Gastroesophageal sphincter (tissue), 3 donors: ENCODE measurements around the gene PIGO.

Experiments
- EP300 ChIP-seq: sonication (generic); formaldehyde crosslinking; IDR thresholded peaks from one replicate; pipeline ENCODE4 v1.6.1; 2017; ENCODE audit warnings: antibody characterized with exemption, mild to moderate bottlenecking
- POLR2A ChIP-seq, 2 donors: fragments of 450-650 bp; IDR thresholded peaks; one replicate each; pipeline ENCODE4 v1.6.1; 2017; ENCODE audit warnings: antibody characterized with exemption in 2 of 2, mild to moderate bottlenecking in 2 of 2, moderate library complexity in 1 of 2
- POLR2AphosphoS5 ChIP-seq: sonication (generic); formaldehyde crosslinking; IDR thresholded peaks from one replicate; pipeline ENCODE4 v1.6.1; 2017; ENCODE audit warnings: antibody characterized with exemption
- TF ChIP-seq, protein P1 (sequence below), 4 experiments: fragments of 200-600 bp in 2 of 4; fragments of 450-650 bp in 2 of 4; sonication (generic) in 1 of 4; IDR thresholded peaks; one replicate each; pipeline ENCODE4 v1.5.1; 2017 to 2019; ENCODE audit warnings: antibody characterized with exemption in 4 of 4, mild to moderate bottlenecking in 2 of 4, moderate library complexity in 2 of 4

DNA sequence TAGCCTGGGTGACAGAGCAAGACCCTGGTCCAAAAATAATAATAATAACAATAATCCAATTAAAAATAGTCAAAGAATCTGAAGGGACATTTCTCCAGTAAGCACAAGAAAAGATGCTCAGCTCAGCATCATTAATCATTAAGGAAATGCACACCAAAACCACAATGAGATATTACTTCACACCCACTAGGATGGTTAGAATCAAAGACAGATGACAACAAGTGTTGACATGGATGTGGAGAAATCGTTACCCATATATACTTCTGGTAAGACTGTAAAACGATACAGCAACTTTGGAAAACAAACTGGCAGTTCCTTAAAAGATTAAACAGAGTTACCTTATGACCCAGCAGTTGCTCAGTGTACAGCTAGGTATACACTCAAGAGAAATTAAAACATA is 11.3 kb downstream of the PIGO start:
- TF ChIP-seq, protein P1, sequence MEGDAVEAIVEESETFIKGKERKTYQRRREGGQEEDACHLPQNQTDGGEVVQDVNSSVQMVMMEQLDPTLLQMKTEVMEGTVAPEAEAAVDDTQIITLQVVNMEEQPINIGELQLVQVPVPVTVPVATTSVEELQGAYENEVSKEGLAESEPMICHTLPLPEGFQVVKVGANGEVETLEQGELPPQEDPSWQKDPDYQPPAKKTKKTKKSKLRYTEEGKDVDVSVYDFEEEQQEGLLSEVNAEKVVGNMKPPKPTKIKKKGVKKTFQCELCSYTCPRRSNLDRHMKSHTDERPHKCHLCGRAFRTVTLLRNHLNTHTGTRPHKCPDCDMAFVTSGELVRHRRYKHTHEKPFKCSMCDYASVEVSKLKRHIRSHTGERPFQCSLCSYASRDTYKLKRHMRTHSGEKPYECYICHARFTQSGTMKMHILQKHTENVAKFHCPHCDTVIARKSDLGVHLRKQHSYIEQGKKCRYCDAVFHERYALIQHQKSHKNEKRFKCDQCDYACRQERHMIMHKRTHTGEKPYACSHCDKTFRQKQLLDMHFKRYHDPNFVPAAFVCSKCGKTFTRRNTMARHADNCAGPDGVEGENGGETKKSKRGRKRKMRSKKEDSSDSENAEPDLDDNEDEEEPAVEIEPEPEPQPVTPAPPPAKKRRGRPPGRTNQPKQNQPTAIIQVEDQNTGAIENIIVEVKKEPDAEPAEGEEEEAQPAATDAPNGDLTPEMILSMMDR (IDR thresholded peaks at IDR 0.05) = no peak
- TF ChIP-seq POLR2A (IDR thresholded peaks at IDR 0.05) = no peak
- no peak for TF ChIP-seq POLR2AphosphoS5
- no peak for TF ChIP-seq EP300
